ENCODE measurements around the gene PHF12. TPM values are rescaled to one million over a fixed set of nuclear protein-coding genes. Genes with fewer than 3 reads are reported as not detected.

The PHF12 gene
- total RNA-seq, 1 experiment from 2014 or later, result 35.7 TPM

DNA sequence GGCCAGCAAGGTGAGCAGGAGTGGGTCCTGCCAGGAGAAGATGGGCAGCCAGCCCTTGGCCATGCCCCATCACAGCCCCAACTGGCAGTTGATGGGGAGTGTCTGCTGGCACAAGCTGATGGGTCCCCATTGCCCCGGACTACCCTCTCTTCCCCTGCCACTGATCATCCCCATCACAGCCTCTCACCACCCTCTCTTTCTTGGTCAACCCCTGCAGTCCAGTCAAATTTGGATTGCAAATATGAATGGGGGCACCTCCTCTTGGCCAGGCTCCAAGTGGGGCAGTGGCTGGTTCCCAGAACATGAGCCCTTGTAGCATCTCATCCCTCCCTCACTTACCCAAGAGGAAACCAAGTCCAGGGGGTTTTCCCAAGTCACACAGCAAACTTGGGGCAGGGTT is 37.2 kb upstream of the PHF12 start:
- no peaks in the 10 kb centered on the region for H3K36me3 ChIP-seq (ENCODE audit: control insufficient read depth in 1 of 2, insufficient read depth in 2 of 2, low read length in 2 of 2)
- H3K79me2 ChIP-seq (ENCODE audit: insufficient read depth, low read length), result no peaks in the 10 kb centered on the region
- no peaks in the 10 kb centered on the region for H4K20me1 ChIP-seq (ENCODE audit: insufficient read depth)
- no peak overlapping the region for H2AFZ ChIP-seq (ENCODE audit: low read depth, low read length, poor library complexity, severe bottlenecking)
- intact Hi-C loops (cut with micrococcal nuclease), result no loop called here
- H3K9me3 ChIP-seq (ENCODE audit: control insufficient read depth in 1 of 2, insufficient read depth in 1 of 2, low read depth in 1 of 2, low read length in 2 of 2), result no peaks in the 10 kb centered on the region
- H3K4me1 ChIP-seq (ENCODE audit: control insufficient read depth in 1 of 2, insufficient read depth in 2 of 2, low read length in 2 of 2), result no peaks in the 10 kb centered on the region
- H3K4me3 ChIP-seq (replicated peaks in 1 of 2; ENCODE audit: low read depth in 1 of 2, low read length in 2 of 2), result no peak overlapping the region
- ATAC-seq (no peak), DNase-seq (ENCODE audit: low read depth, low spot score) (no peak)
- CTCF ChIA-PET, result no interaction called here
- peaks cover 4% of the 10 kb centered on the region; the same call in 1 of the 2 replicates for H3K27me3 ChIP-seq (ENCODE audit: insufficient read depth, low read length)
- RAD21 ChIA-PET (ENCODE audit: low non-redundant PET in 1 of 2, low total read pairs in 2 of 2, uncharacterized antibody in 2 of 2, unreplicated experiment in 2 of 2), result no interaction called here
- BruUV-seq (replicated peaks), result no TSS peak
- H3K9ac ChIP-seq (ENCODE audit: low read length), result no peak overlapping the region
- POLR2A ChIA-PET, result no interaction called here
- H3K27ac ChIP-seq (ENCODE audit: low read depth, low read length), result no peak overlapping the region
- TF ChIP-seq FOSL1 (IDR thresholded peaks at IDR 0.05; ENCODE audit: low read depth), result no peak
- TF ChIP-seq YY1 (IDR thresholded peaks at IDR 0.05; ENCODE audit: extremely low read depth, insufficient replicate concordance, low read depth, low read length), result no peak
- TF ChIP-seq SIN3A (IDR thresholded peaks at IDR 0.05; ENCODE audit: low read depth), result no peak
- no peak for TF ChIP-seq CEBPB (IDR thresholded peaks at IDR 0.05; ENCODE audit: low read depth)
- no peak for TF ChIP-seq ZFX (IDR thresholded peaks at IDR 0.05)
- no peak for TF ChIP-seq EGR1 (IDR thresholded peaks at IDR 0.05; ENCODE audit: low read depth)
- TF ChIP-seq POLR2A (IDR thresholded peaks at IDR 0.05; ENCODE audit: borderline replicate concordance, extremely low read depth, insufficient read depth, insufficient read length), result no peak
- no peak for TF ChIP-seq SRF (IDR thresholded peaks at IDR 0.05; ENCODE audit: low read depth)
- TF ChIP-seq EZH2 (IDR thresholded peaks at IDR 0.05), result no peak
- no peak for TF ChIP-seq CBX3 (IDR thresholded peaks at IDR 0.05; ENCODE audit: low read depth)
- no peak for TF ChIP-seq EZH2phosphoT487 (IDR thresholded peaks at IDR 0.05; ENCODE audit: borderline replicate concordance)
- no peak for TF ChIP-seq REST (IDR thresholded peaks at IDR 0.05; ENCODE audit: low read depth)
- TF ChIP-seq, protein P1, sequence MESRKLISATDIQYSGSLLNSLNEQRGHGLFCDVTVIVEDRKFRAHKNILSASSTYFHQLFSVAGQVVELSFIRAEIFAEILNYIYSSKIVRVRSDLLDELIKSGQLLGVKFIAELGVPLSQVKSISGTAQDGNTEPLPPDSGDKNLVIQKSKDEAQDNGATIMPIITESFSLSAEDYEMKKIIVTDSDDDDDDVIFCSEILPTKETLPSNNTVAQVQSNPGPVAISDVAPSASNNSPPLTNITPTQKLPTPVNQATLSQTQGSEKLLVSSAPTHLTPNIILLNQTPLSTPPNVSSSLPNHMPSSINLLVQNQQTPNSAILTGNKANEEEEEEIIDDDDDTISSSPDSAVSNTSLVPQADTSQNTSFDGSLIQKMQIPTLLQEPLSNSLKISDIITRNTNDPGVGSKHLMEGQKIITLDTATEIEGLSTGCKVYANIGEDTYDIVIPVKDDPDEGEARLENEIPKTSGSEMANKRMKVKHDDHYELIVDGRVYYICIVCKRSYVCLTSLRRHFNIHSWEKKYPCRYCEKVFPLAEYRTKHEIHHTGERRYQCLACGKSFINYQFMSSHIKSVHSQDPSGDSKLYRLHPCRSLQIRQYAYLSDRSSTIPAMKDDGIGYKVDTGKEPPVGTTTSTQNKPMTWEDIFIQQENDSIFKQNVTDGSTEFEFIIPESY (IDR thresholded peaks at IDR 0.05; ENCODE audit: extremely low read depth, insufficient replicate concordance, low read length), result no peak
- TF ChIP-seq JUND (IDR thresholded peaks at IDR 0.05), result no peak
- TF ChIP-seq, protein P2, sequence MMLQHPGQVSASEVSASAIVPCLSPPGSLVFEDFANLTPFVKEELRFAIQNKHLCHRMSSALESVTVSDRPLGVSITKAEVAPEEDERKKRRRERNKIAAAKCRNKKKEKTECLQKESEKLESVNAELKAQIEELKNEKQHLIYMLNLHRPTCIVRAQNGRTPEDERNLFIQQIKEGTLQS (IDR thresholded peaks at IDR 0.05), result no peak
- TF ChIP-seq, protein P3, sequence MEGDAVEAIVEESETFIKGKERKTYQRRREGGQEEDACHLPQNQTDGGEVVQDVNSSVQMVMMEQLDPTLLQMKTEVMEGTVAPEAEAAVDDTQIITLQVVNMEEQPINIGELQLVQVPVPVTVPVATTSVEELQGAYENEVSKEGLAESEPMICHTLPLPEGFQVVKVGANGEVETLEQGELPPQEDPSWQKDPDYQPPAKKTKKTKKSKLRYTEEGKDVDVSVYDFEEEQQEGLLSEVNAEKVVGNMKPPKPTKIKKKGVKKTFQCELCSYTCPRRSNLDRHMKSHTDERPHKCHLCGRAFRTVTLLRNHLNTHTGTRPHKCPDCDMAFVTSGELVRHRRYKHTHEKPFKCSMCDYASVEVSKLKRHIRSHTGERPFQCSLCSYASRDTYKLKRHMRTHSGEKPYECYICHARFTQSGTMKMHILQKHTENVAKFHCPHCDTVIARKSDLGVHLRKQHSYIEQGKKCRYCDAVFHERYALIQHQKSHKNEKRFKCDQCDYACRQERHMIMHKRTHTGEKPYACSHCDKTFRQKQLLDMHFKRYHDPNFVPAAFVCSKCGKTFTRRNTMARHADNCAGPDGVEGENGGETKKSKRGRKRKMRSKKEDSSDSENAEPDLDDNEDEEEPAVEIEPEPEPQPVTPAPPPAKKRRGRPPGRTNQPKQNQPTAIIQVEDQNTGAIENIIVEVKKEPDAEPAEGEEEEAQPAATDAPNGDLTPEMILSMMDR (IDR thresholded peaks at IDR 0.05 in 2 of 3, conservative IDR thresholded peaks at IDR 0.05 in 1 of 3; ENCODE audit: borderline replicate concordance in 1 of 3, insufficient read depth in 1 of 3, low read depth in 2 of 3, low read length in 2 of 3), result no peak
- no peak for TF ChIP-seq POLR2AphosphoS5 (IDR thresholded peaks at IDR 0.05; ENCODE audit: low read depth, low read length)
- H3K9me2 ChIP-seq (ENCODE audit: insufficient read depth), result no peaks in the 10 kb centered on the region
- no peak overlapping the region for H3K4me2 ChIP-seq (ENCODE audit: low read length)
